IMR-90 (cell line): ENCODE measurements around the gene NSF.
"Not testable (repeated sequence)": the region's sequence is repeated elsewhere in the genome, so short reads cannot be mapped to it uniquely, and the experiment has no call there.

ENCODE experiments used
- CTCF ChIP-seq: conservative IDR thresholded peaks from 2 replicates; pipeline ENCODE4 v1.5.1; 2012; ENCODE audit warnings: mild to moderate bottlenecking, low read depth, low read length, improper control_type of control experiment
- POLR2A ChIP-seq: IDR thresholded peaks from 2 replicates; pipeline ENCODE4 v1.6.1; 2012; ENCODE audit warnings: mild to moderate bottlenecking, low read depth, low read length
- TF ChIP-seq, protein P1 (sequence below): fragments of 150-350 bp; IDR thresholded peaks from 2 replicates; pipeline ENCODE4 v1.6.1; 2017; ENCODE audit warnings: mild to moderate bottlenecking, antibody characterized with exemption, low read length, low read depth

- not testable (repeated sequence) for TF ChIP-seq POLR2A, CTCF
- TF ChIP-seq, protein P1, sequence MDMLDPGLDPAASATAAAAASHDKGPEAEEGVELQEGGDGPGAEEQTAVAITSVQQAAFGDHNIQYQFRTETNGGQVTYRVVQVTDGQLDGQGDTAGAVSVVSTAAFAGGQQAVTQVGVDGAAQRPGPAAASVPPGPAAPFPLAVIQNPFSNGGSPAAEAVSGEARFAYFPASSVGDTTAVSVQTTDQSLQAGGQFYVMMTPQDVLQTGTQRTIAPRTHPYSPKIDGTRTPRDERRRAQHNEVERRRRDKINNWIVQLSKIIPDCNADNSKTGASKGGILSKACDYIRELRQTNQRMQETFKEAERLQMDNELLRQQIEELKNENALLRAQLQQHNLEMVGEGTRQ = not testable (repeated sequence)
Measured at GRCh38 chr17:46693283-46693682, 102.8 kb downstream of the NSF start.
